Neuronal stem cell (in vitro differentiated cells): ENCODE data around the gene HLA-DQA1.

Experiments used
- DNase-seq: peaks from one replicate; pipeline ENCODE4 v3.0.0-alpha.2; 2013; ENCODE audit warnings: low spot score
- H2AFZ ChIP-seq: one replicate; pipeline ENCODE4 v1.6.1; 2013; ENCODE audit warnings: mild to moderate bottlenecking, low read length, inconsistent platforms
- H2AK5ac ChIP-seq: 2 replicates; pipeline ENCODE4 v1.6.1; 2013; ENCODE audit warnings: low read depth, mild to moderate bottlenecking, inconsistent platforms, low read length, moderate library complexity, mixed read lengths
- H2BK120ac ChIP-seq: 2 replicates; pipeline ENCODE4 v1.6.1; 2013; ENCODE audit warnings: low read depth, mild to moderate bottlenecking, inconsistent platforms, low read length, moderate library complexity, mixed read lengths
- H2BK12ac ChIP-seq: one replicate; pipeline ENCODE4 v1.6.1; 2013; ENCODE audit warnings: low read length, inconsistent platforms
- H2BK15ac ChIP-seq: 2 replicates; pipeline ENCODE4 v1.6.1; 2013; ENCODE audit warnings: mild to moderate bottlenecking, low read length, inconsistent platforms, mixed read lengths
- H2BK5ac ChIP-seq: one replicate; pipeline ENCODE4 v1.6.1; 2013; ENCODE audit warnings: inconsistent platforms, mild to moderate bottlenecking, low read length, moderate library complexity
- H3K14ac ChIP-seq: one replicate; pipeline ENCODE4 v1.6.1; 2013; ENCODE audit warnings: low read length, inconsistent platforms
- H3K18ac ChIP-seq: 2 replicates; pipeline ENCODE4 v1.6.1; 2013; ENCODE audit warnings: low read length, inconsistent platforms
- H3K23ac ChIP-seq: 2 replicates; pipeline ENCODE4 v1.6.1; 2013; ENCODE audit warnings: low read depth, mild to moderate bottlenecking, mixed read lengths, low read length, inconsistent platforms; ENCODE audit not compliant: poor library complexity
- H3K27ac ChIP-seq: replicated peaks from 3 replicates; pipeline ENCODE4 v1.5.1; 2013; ENCODE audit warnings: low read length, inconsistent platforms
- H3K27me3 ChIP-seq, 3 experiments: 2 replicates each; pipeline ENCODE4 v1.6.1; 2013; ENCODE audit warnings: low read length in 3 of 3, mild to moderate bottlenecking in 2 of 3, inconsistent platforms in 1 of 3, low read depth in 1 of 3, mixed read lengths in 1 of 3, moderate library complexity in 1 of 3; ENCODE audit not compliant: control insufficient read depth in 3 of 3, insufficient read depth in 3 of 3
- H3K36me3 ChIP-seq, 2 donors: replicated peaks in 1 of 2; 2 replicates each; pipeline ENCODE4 v1.6.1; 2013; ENCODE audit warnings: low read length in 2 of 2; ENCODE audit not compliant: control insufficient read depth in 2 of 2, insufficient read depth in 2 of 2
- H3K4ac ChIP-seq: 2 replicates; pipeline ENCODE4 v1.6.1; 2013; ENCODE audit warnings: inconsistent platforms, mild to moderate bottlenecking, low read length, moderate library complexity
- H3K4me1 ChIP-seq, 2 donors: 1 replicate in 1 of 2; 2 replicates in 1 of 2; pipeline ENCODE4 v1.6.1; 2013; ENCODE audit warnings: low read length in 2 of 2, low read depth in 1 of 2; ENCODE audit not compliant: control insufficient read depth in 2 of 2, insufficient read depth in 1 of 2
- H3K4me2 ChIP-seq: one replicate; pipeline ENCODE4 v1.6.1; 2013; ENCODE audit warnings: mild to moderate bottlenecking, low read length, inconsistent platforms; ENCODE audit not compliant: insufficient read depth, poor library complexity, severe bottlenecking
- H3K4me3 ChIP-seq, 2 donors: 2 replicates each; pipeline ENCODE4 v1.5.1; 2013; ENCODE audit warnings: low read length in 2 of 2, mild to moderate bottlenecking in 2 of 2, inconsistent platforms in 1 of 2, moderate library complexity in 1 of 2
- H3K79me1 ChIP-seq: one replicate; pipeline ENCODE4 v1.6.1; 2013; ENCODE audit warnings: low read depth, mild to moderate bottlenecking, inconsistent platforms, low read length, moderate library complexity
- H3K9ac ChIP-seq: one replicate; pipeline ENCODE4 v1.6.1; 2013; ENCODE audit warnings: mild to moderate bottlenecking, low read depth, low read length, inconsistent platforms; ENCODE audit not compliant: poor library complexity
- H3K9me3 ChIP-seq, 2 donors: replicated peaks in 1 of 2; 2 replicates each; pipeline versions ENCODE3 to v1.6.1; 2013; ENCODE audit warnings: low read length in 2 of 2, mild to moderate bottlenecking in 2 of 2, inconsistent platforms in 1 of 2, low read depth in 1 of 2, mixed read lengths in 1 of 2, moderate library complexity in 1 of 2; ENCODE audit not compliant: control insufficient read depth in 2 of 2, insufficient read depth in 1 of 2
- H4K8ac ChIP-seq: one replicate; pipeline ENCODE4 v1.6.1; 2013; ENCODE audit warnings: low read depth, mild to moderate bottlenecking, inconsistent platforms, low read length, moderate library complexity
- H4K91ac ChIP-seq: one replicate; pipeline ENCODE4 v1.6.1; 2013; ENCODE audit warnings: low read length, low read depth, mild to moderate bottlenecking, inconsistent platforms; ENCODE audit not compliant: poor library complexity
- WGBS, 2 donors: extraction: QIAGEN DNeasy Blood & Tissue Kit; methylation state at CpG; one replicate each; pipeline ENCODE4 v1.1.7; 2013; ENCODE audit warnings: missing lambda C conversion rate in 2 of 2, mixed read lengths in 1 of 2; ENCODE audit not compliant: insufficient read length in 2 of 2, insufficient replicate concordance in 1 of 2; ENCODE audit errors: extremely low coverage in 2 of 2; 5-methylcytosine and 5-hydroxymethylcytosine counted together

Gene HLA-DQA1

DNA sequence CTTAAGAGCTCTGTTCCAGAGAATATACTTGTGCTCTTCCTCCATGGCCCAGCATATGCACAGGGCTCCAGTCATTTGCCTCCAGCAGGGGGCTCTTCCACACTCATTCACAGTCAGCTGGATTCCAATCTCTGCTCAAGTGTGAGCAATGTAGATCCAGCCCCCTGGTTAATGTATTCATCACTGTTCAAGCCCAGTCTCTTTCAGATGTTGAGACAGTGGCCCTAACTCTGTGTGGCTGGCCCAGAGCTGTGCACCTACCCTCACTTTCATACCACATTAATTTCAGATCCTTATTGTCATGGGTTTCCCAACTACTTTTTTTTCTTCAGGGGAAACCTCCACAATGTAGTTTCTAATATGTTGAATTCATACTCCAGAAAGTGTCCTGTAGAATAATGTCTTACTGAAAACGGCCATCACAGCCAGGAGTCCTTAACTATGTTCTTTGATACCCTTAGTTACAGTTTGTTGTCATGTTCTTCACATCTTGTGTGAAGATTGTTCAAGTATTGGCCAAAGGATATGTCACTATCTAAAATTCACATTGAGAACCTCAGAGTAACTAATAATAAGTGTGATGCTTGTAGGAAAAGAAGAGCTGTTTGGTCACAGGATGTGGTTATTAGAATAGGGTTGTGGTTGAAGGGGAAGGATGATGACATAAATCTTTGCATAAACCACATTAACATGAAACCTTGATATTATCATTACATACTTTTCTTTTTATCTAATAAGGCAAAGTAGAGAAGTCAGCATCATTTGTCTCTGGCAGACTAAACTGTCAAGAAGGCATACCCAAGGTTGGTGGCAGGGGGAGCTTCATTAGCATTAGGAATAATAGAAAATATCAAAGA lies 14.4 kb upstream of the HLA-DQA1 start:
- Histone ChIP-seq H3K27me3 (no peaks in the 10 kb centered on the region), H4K91ac (no peak overlapping the region), H2BK5ac (no peak overlapping the region), H2BK12ac (no peak overlapping the region), H3K4me2 (no peak overlapping the region), H3K9me3 (no peaks in the 10 kb centered on the region), H3K9ac (no peak overlapping the region), H3K4me3 (no peak overlapping the region), H3K4ac (no peak overlapping the region), H3K14ac (no peak overlapping the region), H3K23ac (no peak overlapping the region), H4K8ac (no peak overlapping the region), H2BK15ac (no peak overlapping the region), H3K27ac (no peak overlapping the region), H3K4me1 (no peaks in the 10 kb centered on the region), H2AK5ac (no peak overlapping the region), H3K18ac (no peak overlapping the region), H2BK120ac (no peak overlapping the region), H2AFZ (no peak overlapping the region), H3K36me3 (no peaks in the 10 kb centered on the region), H3K79me1 (no peaks in the 10 kb centered on the region)
- DNase-seq: peak; percentile 15
- WGBS, 2 donors: no CpG with 5 or more reads among the region's 1 CpG

DNA sequence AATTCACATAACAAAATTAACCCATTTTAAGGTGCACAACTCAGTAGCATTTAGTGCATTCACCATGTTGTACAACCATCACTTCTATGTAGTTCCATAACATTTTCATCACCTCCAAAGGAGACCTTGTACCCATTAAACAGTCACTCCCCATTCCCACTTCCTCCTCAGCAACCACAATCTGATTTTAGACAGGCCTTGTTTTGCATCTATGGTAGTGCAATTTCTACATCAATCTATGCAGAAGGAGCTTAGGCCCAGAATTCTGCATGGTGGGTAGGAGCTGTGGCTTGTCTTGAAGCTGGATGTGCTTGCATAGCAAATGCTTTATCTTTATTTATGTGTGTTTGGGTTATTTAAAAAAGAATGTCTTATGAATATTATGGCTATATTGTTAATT lies 13.5 kb upstream of the HLA-DQA1 start:
- no peak overlapping the region for H2BK120ac ChIP-seq
- no peak overlapping the region for H3K18ac ChIP-seq
- no peak overlapping the region for H2BK5ac ChIP-seq
- no peaks in the 10 kb centered on the region for H3K36me3 ChIP-seq
- H3K23ac ChIP-seq: no peak overlapping the region
- no peaks in the 10 kb centered on the region for H3K4me1 ChIP-seq
- H3K4me3 ChIP-seq: no peak overlapping the region
- H3K9ac ChIP-seq: no peak overlapping the region
- no peak overlapping the region for H3K27ac ChIP-seq
- no peak overlapping the region for H3K14ac ChIP-seq
- no peak overlapping the region for H2BK12ac ChIP-seq
- no peak overlapping the region for H2AK5ac ChIP-seq
- H3K4me2 ChIP-seq: no peak overlapping the region
- H4K8ac ChIP-seq: no peak overlapping the region
- no peak overlapping the region for H3K4ac ChIP-seq
- no peaks in the 10 kb centered on the region for H3K79me1 ChIP-seq
- H2AFZ ChIP-seq: no peak overlapping the region
- H4K91ac ChIP-seq: no peak overlapping the region
- H2BK15ac ChIP-seq: no peak overlapping the region
- no peaks in the 10 kb centered on the region for H3K9me3 ChIP-seq
- H3K27me3 ChIP-seq: no peaks in the 10 kb centered on the region
- DNase-seq: no peak

DNA sequence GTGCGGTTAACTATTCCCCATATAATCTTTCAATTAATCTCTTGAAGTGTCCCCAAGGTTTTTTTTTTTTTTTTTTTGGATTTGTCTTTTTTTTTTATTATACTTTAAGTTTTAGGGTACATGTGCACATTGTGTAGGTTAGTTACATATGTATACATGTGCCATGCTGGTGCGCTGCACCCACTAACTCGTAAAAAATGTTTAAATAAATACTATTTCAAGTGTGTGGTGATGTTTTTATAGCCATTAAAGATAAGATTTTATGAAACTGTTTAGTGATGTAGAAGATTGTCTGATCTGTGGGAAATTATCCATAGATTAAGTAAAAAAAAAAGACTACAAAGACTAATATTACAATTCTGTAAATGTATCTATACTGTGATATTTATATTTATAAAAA lies 12.6 kb upstream of the HLA-DQA1 start:
- Histone ChIP-seq H3K79me1 (no peaks in the 10 kb centered on the region), H3K27me3 (no peaks in the 10 kb centered on the region), H2AK5ac (no peak overlapping the region), H2BK120ac (no peak overlapping the region), H3K18ac (no peak overlapping the region), H3K23ac (no peak overlapping the region), H3K4me3 (no peak overlapping the region), H3K27ac (no peak overlapping the region), H3K14ac (no peak overlapping the region), H3K9me3 (no peaks in the 10 kb centered on the region), H3K4me1 (no peaks in the 10 kb centered on the region), H3K4me2 (no peak overlapping the region), H4K91ac (no peak overlapping the region), H2BK12ac (no peak overlapping the region), H3K36me3 (no peaks in the 10 kb centered on the region), H2BK5ac (no peak overlapping the region), H2BK15ac (no peak overlapping the region), H3K9ac (no peak overlapping the region), H2AFZ (no peak overlapping the region), H3K4ac (no peak overlapping the region), H4K8ac (no peak overlapping the region)
- DNase-seq: no peak
- no CpG with 5 or more reads among the region's 3 CpGs for WGBS, 2 donors

DNA sequence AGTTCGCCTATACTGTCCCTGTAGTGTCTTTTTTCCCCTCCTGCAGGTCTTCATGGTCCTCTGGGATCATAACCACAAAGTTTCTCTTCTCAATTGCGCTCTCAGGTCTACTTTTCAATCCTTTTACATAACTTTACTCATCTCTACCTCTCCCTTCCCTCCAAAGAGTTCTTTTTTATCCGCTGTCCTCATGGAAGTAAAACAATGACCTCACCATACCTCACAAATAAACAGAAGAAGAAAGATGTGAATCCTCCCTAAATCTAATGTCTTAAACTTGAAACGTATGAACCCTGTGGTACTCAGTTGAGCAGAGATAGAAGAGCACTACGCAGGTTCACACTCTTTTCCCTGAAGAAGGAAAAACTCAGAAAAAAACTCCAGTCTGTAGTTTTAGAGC lies 12.1 kb upstream of the HLA-DQA1 start:
- no peak overlapping the region for H2BK120ac ChIP-seq
- H3K4me2 ChIP-seq: no peak overlapping the region
- no peaks in the 10 kb centered on the region for H3K27me3 ChIP-seq
- H2AFZ ChIP-seq: no peak overlapping the region
- no peaks in the 10 kb centered on the region for H3K4me1 ChIP-seq
- no peak overlapping the region for H4K8ac ChIP-seq
- no peaks in the 10 kb centered on the region for H3K36me3 ChIP-seq
- H3K4me3 ChIP-seq: no peak overlapping the region
- no peak overlapping the region for H2AK5ac ChIP-seq
- no peak overlapping the region for H2BK12ac ChIP-seq
- H3K9me3 ChIP-seq: no peaks in the 10 kb centered on the region
- no CpG with 5 or more reads among the region's 5 CpGs for WGBS, 2 donors
- H3K27ac ChIP-seq: no peak overlapping the region
- no peaks in the 10 kb centered on the region for H3K79me1 ChIP-seq
- no peak overlapping the region for H4K91ac ChIP-seq
- no peak overlapping the region for H3K4ac ChIP-seq
- H3K18ac ChIP-seq: no peak overlapping the region
- no peak overlapping the region for H3K23ac ChIP-seq
- no peak overlapping the region for H3K9ac ChIP-seq
- H2BK15ac ChIP-seq: no peak overlapping the region
- no peak overlapping the region for H2BK5ac ChIP-seq
- H3K14ac ChIP-seq: no peak overlapping the region
- no peak for DNase-seq
